ENCODE results near the gene ALG12.
A peak's percentile ranks its signal among the peaks of the same experiment; 100 is the strongest.
"Not testable (repeated sequence)": the region's sequence is repeated elsewhere in the genome, so short reads cannot be mapped to it uniquely, and the experiment has no call there.

The ALG12 gene

DNA sequence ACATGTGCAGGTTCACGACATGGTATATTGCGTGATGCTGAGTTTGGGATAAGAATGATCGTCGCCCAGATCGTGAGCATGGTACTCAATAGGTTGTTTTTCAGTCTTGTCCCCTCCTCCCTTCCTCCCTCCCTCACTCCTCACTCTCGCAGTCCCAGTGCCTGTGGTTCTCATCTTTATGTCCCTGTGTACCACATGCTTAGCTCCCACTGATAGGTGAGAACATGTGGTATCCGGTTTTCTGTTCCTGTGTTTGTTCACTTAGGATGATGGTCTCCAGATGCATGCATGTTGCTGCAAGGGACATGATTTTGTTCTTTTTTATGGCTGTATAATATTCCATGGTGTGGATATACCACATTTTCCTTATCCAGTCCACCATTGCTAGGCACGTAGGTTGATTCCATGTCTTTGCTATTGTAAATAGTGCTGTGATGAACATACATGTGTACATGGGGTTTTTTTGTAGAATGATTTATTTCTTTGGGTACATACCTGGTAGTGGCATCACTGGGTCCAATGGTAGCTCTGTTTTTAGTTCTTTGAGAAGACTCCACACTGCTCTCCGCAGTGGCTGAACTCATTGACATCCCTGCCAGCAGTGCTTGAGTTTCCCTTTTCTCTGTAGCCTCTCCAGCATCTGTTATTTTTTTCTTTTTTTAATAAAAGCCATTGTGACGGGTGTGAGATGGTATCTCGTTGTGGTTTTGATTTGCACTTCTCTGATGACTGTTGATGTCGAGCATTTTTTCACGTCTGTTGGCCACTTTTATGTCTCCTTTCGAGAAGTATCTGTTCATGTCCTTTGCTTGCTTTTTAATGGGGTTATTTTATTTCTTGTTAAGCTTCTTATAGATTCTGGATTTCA lies 48.2 kb downstream of the ALG12 start:
- no peak for DNase-seq (ENCODE audit: low read depth in 1 of 2, low spot score in 1 of 2)

DNA sequence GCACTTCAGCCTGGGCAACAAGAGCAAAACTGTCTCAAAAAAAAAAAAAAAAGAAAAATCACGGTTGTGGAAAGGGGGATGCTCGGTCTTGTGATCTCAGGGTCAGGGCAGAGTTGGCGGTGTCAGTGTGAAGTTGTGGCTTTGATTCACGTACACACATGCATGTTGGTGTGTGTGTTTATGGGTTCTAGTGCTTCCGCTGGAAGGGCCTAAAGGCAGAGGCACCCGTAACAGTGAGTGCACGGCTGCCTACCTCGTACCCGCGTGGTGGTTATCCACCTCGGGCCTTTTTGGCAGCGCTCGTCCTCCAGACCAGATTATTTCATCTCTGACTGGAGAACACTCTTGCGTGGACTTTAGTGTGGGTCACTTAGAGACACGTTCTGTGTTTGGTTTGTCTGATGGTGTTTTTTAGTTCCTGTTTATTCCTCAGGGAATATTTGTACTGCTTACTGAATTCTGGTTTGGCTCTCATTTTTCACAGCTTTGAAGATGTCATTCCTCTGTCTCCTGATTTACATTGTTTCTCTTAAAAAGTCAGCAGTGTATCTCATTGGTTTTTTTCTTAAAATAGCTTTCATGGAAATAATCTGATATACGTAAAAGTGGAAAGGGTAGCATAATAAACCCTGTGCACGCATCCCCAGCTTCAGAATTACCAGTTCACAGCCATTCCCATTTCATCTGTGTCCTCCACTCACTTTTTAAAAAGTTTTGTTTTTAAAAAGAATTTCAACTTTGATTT lies 49.0 kb downstream of the ALG12 start:
- no peak for DNase-seq (ENCODE audit: low read depth in 1 of 2, low spot score in 1 of 2)

DNA sequence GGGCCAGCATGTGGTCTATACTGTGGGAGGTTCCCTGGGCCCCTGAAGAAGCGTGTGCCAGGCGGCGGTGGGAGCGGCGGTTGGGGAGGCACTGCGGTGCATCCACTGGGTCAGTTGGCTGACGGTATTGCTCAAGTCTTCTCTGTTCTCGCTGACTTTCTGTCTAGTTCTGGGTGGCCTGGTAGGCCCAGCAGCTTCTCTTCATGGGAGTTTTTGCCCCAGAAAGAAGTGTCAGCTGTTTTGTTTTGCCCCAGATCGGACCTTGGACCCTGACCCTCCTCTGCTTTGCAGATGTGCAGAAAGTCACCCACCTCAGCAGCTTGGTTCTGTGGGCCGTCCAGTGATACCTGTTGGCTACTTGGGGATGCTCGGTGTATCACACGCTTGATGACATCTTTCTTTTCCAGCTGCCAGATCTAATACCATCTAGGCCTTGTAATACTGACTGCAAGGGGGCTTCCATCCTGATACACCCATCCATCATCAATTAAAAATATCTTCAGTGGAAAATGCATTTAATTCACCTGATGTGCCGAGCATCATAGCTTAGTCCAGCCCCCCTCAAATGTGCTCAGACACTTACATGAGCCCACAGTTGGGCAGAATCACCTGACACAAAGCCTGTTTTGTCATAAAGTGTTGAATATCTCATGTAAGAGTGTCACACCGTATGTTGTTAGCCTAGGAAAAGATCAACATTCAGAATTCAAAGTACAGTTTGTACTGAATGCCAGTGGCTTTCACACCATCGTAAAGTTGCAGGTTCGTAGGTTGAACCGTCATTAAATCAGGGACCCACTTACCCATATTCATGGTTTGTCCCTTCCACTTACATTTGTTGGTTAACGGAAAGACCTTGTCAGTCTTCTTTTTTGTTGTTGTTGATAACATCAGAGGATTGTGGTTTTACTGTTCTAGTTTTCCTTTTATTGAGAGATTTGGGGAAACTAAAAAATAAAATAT lies 50.7 kb downstream of the ALG12 start:
- no peak for DNase-seq (ENCODE audit: low read depth in 1 of 2, low spot score in 1 of 2)

DNA sequence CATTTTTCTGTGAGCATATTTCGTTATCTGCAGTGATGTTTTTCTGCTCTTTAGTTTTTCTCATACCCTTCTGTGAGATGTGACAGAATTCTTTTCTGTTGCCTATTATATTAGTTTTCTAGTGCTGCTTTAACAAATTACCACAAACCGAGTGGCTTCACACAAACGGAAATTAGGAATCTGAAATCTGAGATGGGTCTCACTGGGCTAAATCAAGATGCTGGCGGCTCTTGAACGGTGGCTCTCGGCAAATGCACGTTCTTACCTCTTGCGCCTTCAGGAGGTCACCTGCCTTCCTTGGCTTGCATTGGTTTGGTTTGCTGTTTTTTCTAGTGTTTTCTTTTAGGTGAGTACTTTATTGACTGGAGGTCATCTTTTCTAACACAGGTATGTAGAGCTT lies 51.6 kb downstream of the ALG12 start:
- no peak for DNase-seq (ENCODE audit: low read depth in 1 of 2, low spot score in 1 of 2)

DNA sequence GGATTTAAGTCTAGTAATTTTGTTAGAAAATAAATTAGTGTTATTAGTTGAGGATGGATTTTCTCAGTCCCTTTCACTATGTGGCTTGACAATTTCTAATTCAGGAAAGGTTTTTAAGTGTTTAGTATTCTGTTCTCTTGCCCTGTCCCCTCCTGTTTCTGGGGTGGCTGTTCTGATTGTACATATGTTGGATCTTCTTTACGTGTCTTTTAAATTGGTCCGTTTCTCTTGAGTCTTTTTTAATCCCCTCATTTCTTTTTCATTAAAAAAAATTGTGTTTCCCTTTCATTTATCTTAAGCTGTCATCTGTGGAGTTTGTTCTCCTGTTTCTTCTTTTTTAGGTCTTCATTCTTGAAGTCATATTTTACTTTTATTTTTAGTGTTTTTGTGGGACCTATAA lies 52.1 kb downstream of the ALG12 start:
- DNase-seq (ENCODE audit: low read depth in 1 of 2, low spot score in 1 of 2), result no peak

DNA sequence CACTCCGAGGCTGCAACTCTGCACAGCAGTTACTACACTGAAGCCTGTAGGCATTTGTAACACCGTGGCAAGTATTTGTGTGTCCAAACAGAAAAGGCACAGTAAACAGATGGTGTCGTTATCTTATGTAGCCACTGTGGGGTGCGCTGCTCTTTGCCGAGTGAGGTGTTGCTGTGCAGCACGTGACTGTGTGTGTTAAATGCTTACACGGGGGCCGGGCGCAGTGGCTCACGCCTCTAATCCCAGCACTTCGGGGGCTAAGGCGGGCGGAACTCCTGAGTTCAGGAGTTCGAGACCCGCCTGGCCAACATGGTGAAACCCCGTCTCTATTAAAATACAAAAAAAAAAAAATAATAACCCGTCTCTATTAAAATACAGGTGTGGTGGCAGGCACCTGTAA lies 53.1 kb downstream of the ALG12 start:
- no peak for DNase-seq (ENCODE audit: low read depth in 1 of 2, low spot score in 1 of 2)

DNA sequence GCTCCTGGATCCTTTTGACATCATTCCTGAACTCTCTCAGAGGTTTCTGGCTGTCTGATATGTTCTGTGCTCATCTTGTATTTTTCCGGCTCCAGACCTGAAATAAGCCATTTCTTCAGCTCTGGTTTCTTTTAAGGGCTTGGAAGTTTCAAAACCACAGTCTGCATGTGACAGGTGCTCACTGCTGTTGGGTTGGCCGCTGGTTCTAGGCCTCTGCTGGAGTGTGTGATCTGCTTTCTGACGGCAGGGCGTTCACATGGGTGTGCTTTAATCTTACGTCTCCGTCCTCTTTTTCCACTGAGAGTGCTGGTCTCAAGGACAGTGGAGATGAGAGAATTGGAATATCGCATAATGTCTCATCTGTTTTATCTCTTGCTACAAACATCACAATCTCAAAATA lies 54.3 kb downstream of the ALG12 start:
- DNase-seq (ENCODE audit: low read depth in 1 of 2, low spot score in 1 of 2), result no peak

DNA sequence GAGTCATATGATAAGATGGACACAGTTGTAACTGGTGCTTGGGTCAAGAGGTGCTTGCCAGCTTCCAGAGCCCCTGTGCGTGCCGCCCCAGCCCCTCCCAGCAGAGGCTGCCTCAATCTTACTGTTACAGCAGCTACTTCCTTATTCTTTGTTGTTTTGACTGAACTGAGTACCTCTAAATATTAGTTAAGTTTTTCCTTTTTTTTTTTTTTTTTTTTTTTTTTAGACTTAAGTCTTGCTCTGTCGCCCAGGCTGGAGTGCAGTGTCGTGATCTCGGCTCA lies 55.8 kb downstream of the ALG12 start:
- no peak for DNase-seq (ENCODE audit: low read depth in 1 of 2, low spot score in 1 of 2)

DNA sequence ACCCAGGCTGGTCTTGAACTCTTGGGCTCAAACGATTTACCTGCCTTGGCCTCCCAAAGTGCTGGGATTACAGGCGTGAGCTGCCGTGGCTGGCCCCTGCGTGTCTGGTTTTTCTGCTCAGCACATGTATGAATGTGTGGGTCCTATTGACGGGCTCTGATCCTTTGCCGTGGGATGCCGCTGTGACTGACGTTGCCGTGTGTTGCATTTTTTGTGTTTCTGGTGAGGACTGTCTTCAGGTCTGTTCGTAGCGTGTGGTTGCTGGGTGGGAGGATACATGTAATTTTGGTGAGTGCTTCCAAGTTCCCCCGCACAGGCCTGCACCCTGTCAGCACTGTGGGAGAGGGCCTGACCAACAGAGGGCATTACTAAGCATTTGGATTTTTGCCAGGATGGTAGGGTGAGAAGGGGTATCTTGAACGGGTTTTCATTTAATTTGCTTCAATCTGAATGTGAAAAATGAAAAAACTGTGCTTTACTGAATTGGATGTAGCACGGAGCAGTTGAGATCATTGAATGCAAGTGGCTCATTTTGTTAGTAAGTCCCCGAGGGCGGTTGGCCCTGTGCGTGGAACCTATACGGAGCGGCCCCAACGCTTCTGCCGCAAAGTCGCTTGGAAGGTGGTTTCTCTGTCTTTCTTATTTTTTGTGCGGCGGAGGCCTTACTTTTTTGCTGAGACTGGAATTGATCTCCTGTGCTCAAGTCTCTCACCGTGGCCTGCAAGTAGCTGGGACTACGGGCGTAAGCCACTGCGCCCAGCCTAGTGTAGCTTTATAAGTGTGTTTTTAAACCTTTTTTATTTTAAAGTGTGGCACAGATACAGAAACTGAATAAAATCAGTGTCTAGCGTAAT lies 56.4 kb downstream of the ALG12 start:
- no peak for DNase-seq (ENCODE audit: low read depth in 1 of 2, low spot score in 1 of 2)

DNA sequence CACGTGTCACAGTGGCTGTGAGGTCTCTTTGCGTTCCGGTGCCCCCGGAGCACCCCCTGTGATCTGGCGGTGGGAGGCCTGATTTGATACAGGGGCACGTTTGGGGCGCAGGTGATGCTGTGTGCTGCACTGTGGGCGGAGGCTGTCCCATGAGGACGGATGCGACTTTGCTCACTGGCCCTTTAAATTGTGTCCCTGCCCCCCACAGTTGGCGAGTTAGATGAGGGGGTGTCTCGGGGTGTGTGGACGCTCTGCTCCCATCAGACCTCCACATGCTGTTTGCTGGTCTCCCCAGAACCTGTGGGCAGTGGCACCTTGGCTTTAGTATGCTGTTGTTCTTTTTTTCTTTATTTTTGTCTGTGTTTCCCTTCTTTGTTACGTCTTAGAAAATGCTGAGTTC lies 59.4 kb downstream of the ALG12 start:
- DNase-seq (ENCODE audit: low read depth in 1 of 2, low spot score in 1 of 2), result no peak

DNA sequence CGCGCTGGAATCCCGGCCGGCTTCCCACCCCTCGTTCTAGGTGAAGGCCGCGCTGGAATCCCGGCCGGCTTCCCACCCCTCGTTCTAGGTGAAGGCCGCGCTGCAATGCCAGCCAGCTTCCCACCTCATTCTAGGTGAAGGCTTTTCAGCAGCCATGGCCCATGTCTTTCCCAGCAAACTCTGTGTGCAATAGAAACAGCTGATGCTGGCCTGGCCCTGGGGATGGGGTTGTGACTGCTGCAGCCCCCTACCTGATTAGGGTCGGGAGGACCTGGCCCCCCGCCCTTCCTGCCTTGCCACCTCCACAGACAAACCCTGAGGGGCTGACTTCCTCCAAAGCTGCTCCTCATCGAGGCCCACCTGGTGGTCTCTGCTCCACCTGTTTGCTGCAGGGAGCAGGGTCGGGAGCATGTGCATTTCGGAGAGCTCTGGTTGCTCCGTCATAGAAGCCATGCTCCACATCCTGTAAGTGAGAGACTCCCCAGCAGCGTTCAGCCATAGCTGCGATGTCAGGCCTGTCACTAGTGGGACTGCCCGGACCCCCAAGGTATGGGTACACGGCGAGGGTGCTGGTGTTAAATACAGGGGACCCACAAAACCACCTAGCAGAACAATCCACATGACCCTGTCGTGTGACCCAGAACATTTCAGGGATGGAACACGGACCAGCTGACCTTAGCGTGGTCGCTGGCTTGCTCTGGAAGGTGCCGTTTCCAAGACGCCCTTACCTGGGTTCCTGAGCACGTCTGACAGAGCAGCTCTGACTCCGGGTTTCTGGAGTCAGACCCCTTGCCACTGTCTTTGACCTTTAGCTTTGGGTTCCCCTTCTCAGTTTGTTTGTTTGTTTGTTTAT lies 61.2 kb downstream of the ALG12 start:
- DNase-seq (ENCODE audit: low read depth in 1 of 2, low spot score in 1 of 2), result no peak

DNA sequence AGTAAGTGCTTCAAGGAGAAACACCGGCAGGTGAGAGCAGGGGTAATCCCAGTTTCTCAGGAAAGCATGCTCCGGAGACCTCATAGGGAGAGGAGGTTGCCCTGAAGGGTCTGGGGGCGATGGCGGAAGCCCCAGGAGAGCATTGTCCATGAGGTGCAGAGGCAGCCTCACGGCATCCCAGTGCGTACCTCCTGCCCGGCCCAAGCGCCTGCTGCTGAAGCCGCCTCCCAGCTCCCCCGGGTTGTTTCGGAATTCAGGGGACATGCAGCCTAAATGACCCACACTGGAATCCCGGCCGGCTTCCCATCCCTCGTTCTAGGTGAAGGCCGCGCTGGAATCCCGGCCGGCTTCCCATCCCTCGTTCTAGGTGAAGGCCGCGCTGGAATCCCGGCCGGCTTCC lies 61.9 kb downstream of the ALG12 start:
- DNase-seq (ENCODE audit: low read depth in 1 of 2, low spot score in 1 of 2), result no peak

DNA sequence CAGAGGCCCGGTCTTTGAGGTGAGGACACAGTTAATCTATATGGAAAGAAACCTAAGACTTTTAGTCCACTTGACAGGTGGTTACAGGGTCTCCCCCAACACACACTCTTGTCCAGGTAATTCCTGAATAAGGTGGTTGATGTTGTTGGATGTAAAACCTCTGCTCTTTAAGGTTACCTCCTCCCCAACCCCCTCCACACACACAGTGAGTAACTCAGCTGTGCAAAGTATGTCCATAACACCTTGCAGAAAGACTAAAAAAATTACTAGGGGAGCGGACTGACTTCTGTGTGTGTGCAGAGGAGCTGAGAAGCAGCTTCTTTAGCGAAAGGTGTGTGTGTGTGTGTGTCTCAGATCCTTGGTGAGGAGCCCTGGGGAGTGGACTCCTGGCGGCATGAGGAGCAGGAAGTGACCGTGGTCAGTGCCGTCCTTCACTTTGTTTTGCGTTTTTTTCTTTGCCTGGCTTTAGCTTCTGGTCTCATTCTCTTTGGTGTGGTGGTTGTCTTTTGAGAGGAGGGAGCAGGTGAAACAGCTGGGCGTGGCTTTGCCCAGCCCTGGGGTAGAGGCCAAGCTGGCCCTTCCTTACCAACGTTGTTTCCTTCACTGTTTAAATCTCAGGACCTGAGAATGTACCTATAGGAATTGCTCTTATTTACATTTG lies 62.9 kb downstream of the ALG12 start:
- no peak for DNase-seq (ENCODE audit: low read depth in 1 of 2, low spot score in 1 of 2)

DNA sequence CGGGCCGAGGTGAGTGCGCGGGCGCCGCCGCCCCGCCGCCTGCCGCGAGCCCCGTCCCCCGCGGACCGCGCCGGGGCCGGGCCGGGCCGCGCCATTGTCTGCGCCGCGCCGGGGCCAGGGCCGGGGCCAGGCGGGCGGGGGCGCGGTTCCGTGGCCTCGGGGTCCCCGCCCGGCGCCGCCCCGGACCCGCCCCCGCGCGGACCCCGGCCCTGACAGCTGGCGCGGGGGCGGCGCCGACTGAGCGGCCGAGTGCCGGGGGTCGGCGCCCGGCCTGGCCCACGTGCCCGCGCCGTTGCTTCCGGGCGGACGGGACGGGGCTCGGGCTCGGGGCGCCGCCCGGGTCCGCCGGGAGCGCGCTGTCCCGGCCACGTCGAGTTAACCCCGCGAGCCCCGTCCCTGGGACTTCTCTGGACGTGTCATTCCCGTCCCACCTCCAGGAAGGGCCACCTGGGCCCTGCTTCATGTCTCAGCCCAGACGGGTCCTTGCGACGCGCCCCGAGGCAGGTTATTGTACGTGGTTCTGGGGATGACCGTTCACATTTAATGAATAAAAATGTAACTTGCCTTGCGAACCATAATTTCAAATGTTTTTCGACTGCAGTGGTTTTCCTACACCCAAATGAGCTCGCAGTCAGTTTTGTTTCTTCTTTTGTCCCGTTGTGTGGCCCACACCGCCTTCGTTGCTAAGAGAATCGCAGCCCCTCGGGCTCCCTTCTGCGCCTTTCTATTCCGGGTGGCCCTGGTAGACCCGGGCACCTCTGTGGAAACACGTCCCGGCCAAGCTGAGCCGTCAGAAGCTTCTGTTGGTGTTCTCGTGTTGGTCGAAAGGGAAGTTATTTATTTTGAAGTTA lies 64.0 kb downstream of the ALG12 start:
- DNase-seq (ENCODE audit: low read depth in 1 of 2, low spot score in 1 of 2), result no peak

DNA sequence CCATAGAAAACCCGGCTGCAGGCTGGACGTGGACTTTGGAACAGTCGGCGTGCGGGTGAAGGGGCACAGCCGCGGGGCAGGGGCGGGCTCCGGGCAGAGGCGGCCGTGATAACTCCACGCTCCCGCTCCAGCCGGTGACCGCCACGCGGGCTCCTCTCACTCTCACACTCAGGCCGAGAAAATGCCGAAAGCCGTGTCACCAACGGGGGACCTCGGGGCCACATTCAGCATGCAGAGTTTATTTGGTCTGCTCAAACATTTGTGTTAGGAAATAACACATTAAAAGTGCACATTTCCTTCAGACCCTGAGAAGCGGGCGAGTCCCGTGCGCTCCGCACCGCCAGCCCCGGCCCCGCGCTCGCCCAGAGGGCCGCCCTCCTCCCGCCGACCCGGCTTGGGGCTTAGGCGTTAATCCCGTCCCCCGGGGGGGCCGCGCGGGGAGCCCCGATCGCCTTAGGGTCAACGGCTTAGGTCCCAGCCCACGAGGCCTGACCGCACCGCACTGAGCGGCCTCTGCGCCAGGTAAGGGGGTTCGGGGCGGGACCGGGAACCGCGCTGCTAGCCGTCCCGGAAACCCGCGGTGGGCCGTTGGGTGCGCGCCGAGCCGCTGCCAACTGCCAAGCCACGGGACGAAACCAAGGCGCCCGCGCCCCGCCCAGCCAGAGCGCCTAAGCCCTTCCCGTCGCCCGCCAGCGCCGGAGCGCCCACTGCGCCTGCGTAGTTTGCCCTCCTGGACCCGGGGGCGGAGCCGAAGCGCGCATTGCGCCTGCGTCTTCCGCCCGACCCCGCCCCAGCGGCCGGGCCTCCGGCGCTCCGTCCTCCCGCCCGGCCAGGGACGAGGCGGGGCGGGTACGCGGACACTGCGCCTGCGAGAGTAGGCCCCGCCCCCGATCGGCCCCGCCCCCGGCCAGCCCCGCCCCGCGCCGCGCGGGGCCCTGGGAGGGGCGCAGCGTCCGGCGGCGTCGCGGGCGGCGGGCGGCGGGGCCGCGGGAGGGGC lies 65.0 kb downstream of the ALG12 start, which contains the start of gene ZBED4:
ZBED4 (plus strand) TSS at position 947 of the 997 bp plus-strand sequence. CDS start 29,819 bp downstream, outside the sequence.
- peak; percentile 96 to 99 for DNase-seq (ENCODE audit: low read depth in 1 of 2, low spot score in 1 of 2)

DNA sequence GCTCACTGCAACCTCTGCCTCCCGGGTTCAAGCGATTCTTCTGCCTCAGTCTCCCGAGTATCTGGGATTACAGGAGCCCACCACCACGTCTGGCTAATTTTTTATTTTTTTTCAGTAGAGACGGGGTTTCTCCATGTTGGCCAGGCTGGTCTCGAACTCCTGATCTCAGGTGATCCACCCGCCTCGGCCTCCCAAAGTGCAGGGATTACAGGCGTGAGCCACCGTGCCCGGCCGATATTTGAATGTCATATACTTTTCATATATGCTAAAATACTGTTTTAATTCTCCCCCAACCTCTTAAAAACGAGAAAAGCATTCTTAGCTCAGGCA lies 65.7 kb downstream of the ALG12 start:
- not testable (repeated sequence) for DNase-seq (ENCODE audit: low read depth in 1 of 2, low spot score in 1 of 2)
